GM18511 (cell line): ENCODE results near the gene GOT1.

Source experiments
- ATAC-seq: cut with Tn5 transposase; IDR thresholded peaks from one replicate; pipeline ENCODE4 v1.9.1; 2021; ENCODE audit warnings: mild to moderate bottlenecking, moderate library complexity; ENCODE audit not compliant: unreplicated experiment

The GOT1 gene

DNA sequence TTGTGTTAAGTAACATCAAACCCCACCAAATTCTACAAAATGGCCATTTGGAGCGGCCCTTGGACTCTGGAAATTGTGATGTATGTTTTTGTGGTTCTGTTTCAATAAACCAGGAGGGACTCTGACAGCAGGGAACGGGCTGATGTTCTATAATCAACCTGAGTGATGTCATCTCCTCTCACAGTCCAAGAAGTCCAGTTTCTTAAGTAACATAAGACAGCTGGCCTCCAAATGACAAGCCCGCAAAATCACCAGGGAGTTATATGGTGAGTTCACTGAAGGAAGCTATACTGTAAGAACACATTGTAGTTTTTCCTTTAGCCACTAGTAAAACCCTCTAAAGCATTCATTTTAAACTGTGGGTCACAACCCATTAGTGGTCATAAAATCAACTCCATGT is 34.0 kb downstream of the GOT1 start:
- no peak for ATAC-seq

GRCh38 chr10:99395750-99396445 is 34.5 kb downstream of the GOT1 start:
- ATAC-seq, result no peak

- ATAC-seq, result no peak
Measured at GRCh38 chr10:99394761-99395386, 35.5 kb downstream of the GOT1 start.

DNA sequence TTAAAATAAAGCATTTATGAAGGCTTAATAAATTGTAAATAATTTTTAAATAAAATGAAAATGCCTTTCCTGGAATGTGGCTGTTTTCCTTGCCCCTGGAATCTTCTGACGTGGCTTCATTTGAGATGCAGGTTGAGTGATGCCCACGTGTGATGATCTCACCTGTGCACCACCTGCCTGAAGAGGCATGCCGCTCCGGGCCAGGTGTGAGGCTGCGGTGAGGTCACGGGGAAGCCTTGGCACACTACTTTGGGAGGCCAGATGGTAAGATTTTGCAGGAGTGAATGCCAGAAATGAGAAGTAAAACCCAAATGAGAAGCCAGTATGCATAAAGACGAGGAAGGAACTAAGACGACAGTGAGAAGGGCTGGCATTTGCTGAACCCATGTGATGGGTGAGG is 36.2 kb downstream of the GOT1 start:
- no peak for ATAC-seq

GRCh38 chr10:99393683-99394082 is 36.7 kb downstream of the GOT1 start:
- no peak for ATAC-seq

DNA sequence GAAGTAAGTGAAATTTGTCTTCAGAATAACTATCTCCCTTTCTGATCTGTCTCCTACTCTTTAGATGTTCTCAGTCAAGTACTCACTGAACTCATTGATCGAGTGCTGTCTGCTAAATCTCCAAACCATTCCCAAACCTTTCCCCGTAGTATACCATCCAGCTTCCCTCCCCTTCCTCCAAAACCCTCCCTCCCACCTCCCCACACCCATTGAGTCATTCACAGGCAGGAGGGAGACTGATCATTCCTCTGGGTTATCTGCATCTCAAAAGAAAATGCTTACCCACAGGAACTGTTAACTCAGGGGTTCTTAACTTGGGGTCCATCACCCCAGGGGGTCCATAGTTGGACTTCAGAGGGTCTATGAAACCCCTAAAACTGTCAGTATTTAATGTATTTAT is 37.4 kb downstream of the GOT1 start:
- no peak for ATAC-seq

GRCh38 chr10:99391346-99391745 is 39.1 kb downstream of the GOT1 start:
- no peak for ATAC-seq

- ATAC-seq, result no peak
Measured at GRCh38 chr10:99389729-99390480, 40.5 kb downstream of the GOT1 start.

DNA sequence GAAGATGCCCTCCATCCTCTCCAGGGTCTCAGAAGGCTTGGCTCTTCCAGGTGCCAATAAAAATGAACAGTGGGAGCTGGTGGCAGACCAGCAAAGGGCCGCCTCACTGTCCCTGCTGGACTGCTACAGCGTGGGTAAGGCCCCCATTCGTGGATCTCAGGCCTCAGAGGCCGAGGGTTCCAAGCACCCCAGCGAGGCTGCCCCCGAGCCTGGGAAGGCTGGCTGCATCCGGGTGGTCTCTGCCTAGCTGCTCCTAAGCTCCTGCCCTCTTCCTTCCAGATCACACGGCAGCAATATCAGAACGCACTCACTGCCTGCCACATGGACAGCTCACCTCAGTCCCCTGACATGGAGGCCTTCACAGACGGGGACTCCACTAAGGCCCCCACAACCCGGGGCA is 42.9 kb downstream of the GOT1 start:
- no peak for ATAC-seq

DNA sequence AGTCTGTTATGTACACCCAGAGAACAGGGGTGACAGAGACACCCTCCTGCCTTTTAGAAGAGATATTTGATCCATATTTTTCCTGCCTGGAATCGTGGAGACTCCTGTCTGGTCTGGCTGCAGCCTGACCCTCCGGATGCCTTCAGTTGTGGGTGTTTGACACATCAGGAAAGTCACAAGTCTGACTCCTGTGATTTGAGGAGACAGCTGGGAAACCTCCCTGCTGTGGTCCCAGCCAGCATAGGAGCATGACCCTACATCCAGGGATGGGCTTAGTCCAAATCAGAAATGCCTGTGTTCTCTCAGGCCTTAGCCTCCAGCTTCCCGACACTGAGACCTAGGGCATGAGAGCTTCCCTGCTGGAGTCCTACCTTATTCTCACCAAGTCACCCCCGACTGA is 43.4 kb downstream of the GOT1 start:
- ATAC-seq, result no peak

- no peak for ATAC-seq
Measured at GRCh38 chr10:99382176-99382575, 48.2 kb downstream of the GOT1 start.

DNA sequence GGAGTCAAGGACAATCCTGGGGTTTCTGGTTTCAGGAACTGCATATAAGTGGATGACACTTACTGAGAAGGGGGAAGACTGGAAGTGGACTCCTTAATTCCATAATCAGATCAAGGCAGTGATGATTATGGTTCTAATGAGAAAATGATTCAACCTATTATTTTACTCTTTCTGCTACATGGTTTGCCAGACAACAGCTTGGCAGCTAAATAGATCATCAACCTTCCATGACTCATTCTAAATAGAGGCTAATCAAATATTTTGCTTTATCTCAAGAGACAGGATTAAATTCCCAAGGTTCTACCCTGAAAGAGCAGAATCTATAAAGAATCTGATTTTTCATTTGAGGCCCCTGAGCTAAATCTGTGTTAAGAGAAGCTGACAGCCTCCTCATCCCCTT is 55.0 kb downstream of the GOT1 start:
- no peak for ATAC-seq

- ATAC-seq, result no peak
Measured at GRCh38 chr10:99374972-99375371, 55.5 kb downstream of the GOT1 start.

- ATAC-seq, result no peak
Measured at GRCh38 chr10:99374526-99374925, 55.9 kb downstream of the GOT1 start.

- no peak for ATAC-seq
Measured at GRCh38 chr10:99372546-99373271, 57.7 kb downstream of the GOT1 start.

DNA sequence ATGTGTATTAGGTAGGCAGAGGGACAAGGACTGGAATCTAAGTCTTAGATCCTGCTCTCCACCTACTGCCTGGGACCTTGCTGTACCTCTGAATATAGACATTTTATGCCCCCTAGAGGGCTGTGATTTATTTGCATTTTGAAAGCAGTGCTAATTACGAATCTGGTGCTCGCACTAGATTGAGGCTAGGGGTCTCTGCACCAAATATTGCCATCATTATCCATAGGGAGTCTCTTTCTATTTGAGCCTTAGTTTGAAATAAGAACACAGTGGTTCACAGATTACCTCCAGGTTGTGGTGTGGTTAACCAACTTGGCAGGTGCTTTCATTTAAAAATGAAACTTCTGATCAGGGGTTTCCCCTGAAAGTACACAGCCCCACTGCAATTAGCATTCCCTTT is 59.4 kb downstream of the GOT1 start:
- ATAC-seq, result peak; percentile 97

- no peak for ATAC-seq
Measured at GRCh38 chr10:99369551-99369950, 60.9 kb downstream of the GOT1 start.

- no peak for ATAC-seq
Measured at GRCh38 chr10:99369126-99369525, 61.3 kb downstream of the GOT1 start.

DNA sequence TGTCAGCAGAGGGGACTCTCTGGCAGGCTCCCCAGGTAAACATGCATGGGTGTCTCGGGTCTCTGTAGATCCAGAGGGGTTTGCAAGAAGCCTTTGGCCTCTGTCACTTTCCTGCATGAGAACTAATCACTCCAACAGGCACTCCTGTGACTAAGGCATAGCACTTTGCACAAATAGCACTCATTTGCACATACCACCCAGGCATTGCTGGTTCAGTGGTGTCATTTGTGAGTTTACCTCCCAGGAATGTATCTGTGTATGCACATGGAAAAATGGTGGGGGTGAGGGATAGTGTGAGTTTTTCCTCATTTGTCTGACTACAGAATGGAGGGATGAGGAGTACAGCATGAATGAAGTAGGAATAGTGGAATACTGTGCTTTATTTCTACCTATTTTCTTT is 61.8 kb downstream of the GOT1 start:
- no peak for ATAC-seq

DNA sequence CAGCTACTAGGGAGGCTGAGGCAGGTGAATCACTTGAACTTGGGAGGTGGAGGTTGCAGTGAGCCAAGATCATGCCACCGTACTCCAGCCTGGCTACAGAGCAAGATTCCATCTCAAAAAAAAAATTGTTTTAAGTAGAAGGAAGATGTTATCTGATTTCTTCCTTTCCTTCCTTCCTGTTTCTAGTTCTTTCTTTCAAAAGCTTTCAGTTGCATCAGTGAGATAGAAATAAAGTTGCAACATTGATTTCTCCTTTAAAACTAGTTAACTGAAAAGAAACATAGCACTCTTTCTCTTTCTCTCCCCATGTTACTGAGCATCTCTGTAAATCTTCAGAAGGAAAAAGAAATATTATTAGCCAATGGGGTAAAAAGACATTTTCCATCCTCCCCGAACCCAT is 63.8 kb downstream of the GOT1 start:
- ATAC-seq, result no peak

- no peak for ATAC-seq
Measured at GRCh38 chr10:99365736-99366135, 64.7 kb downstream of the GOT1 start.

DNA sequence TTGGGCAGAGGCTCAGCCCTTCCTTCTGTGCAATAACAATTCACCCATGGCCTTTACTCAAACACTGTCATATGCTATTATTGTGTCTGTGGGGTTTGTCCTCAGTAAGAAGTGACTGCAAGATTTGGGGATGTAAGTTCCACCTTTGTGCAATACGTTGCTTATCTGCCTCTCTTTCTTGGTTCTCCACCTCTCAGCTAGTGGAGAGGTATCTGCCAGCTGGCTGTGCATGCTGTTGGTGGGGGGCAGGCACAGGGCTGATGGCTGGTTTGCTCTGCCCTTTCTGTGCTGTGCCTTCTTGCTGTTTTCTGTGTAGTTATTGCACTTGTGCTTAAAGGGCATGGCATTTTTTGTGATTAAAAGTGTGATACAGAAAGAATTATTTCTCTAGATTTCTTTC is 65.1 kb downstream of the GOT1 start:
- no peak for ATAC-seq
